GM23338 (cell line): Measurements from ENCODE around the gene SGMS2. TPM values are rescaled to one million over a fixed set of nuclear protein-coding genes. Genes with fewer than 3 reads are reported as not detected.

ENCODE experiments used
- ATAC-seq: fragments of 200-7000 bp; cut with Tn5 transposase; 3 replicates; pipeline ENCODE4 v1.9.1; 2020
- DNase-seq: peaks from one replicate; pipeline ENCODE4 v3.0.0-alpha.2; 2015; ENCODE audit warnings: low spot score
- H2AFZ ChIP-seq: fragments of 200-600 bp; sonication (generic); 2 replicates; pipeline ENCODE4 v1.8.0; 2016; ENCODE audit warnings: antibody characterized with exemption, mild to moderate bottlenecking, moderate library complexity
- H3F3A ChIP-seq: fragments of 200-600 bp; sonication (generic); replicated peaks from 2 replicates; pipeline ENCODE4 v1.8.0; 2017; ENCODE audit warnings: antibody characterized with exemption, mixed run types, low read depth
- H3K27ac ChIP-seq: fragments of 200-600 bp; sonication (generic); 2 replicates; pipeline ENCODE4 v1.6.1; 2016; ENCODE audit warnings: low read depth
- H3K27me3 ChIP-seq: fragments of 200-600 bp; sonication (generic); 2 replicates; pipeline ENCODE4 v1.8.0; 2016; ENCODE audit warnings: mild to moderate bottlenecking, mixed run types, moderate library complexity; ENCODE audit not compliant: insufficient read depth
- H3K36me3 ChIP-seq: fragments of 200-600 bp; sonication (generic); 2 replicates; pipeline ENCODE4 v1.8.0; 2016; ENCODE audit warnings: mild to moderate bottlenecking; ENCODE audit not compliant: insufficient read depth
- H3K4me1 ChIP-seq: fragments of 200-600 bp; sonication (generic); 2 replicates; pipeline ENCODE4 v1.8.0; 2016; ENCODE audit warnings: mild to moderate bottlenecking, moderate library complexity; ENCODE audit not compliant: insufficient read depth
- H3K4me2 ChIP-seq: fragments of 200-600 bp; sonication (generic); 2 replicates; pipeline ENCODE4 v1.7.1; 2017; ENCODE audit warnings: mixed run types
- H3K4me3 ChIP-seq: fragments of 200-600 bp; sonication (generic); 2 replicates; pipeline ENCODE4 v1.6.1; 2016; ENCODE audit warnings: mixed run types
- H3K79me2 ChIP-seq: fragments of 200-600 bp; sonication (generic); replicated peaks from 2 replicates; pipeline ENCODE4 v1.8.0; 2017; ENCODE audit warnings: mild to moderate bottlenecking; ENCODE audit not compliant: insufficient read depth
- H3K9me2 ChIP-seq: fragments of 200-600 bp; sonication (generic); 2 replicates; pipeline ENCODE4 v1.8.0; 2017; ENCODE audit not compliant: insufficient read depth
- H4K20me1 ChIP-seq: fragments of 200-600 bp; sonication (generic); replicated peaks from 2 replicates; pipeline ENCODE4 v1.8.0; 2017; ENCODE audit warnings: mild to moderate bottlenecking; ENCODE audit not compliant: insufficient read depth
- H3K27ac Mint-ChIP-seq: 2 replicates; pipeline ENCODE4 v1.8.0; 2020; ENCODE audit warnings: inconsistent platforms, mild to moderate bottlenecking, moderate library complexity, mixed read lengths
- H3K27me3 Mint-ChIP-seq: 3 replicates; pipeline ENCODE4 v1.8.0; 2022; ENCODE audit warnings: low read depth, mild to moderate bottlenecking, moderate library complexity, mixed read lengths, inconsistent platforms; ENCODE audit not compliant: insufficient read depth, poor library complexity
- H3K36me3 Mint-ChIP-seq: 3 replicates; pipeline ENCODE4 v1.8.0; 2021; ENCODE audit warnings: low read depth, mild to moderate bottlenecking, inconsistent platforms, moderate library complexity, mixed read lengths
- H3K4me1 Mint-ChIP-seq: 3 replicates; pipeline ENCODE4 v1.8.0; 2020; ENCODE audit warnings: mild to moderate bottlenecking, inconsistent platforms, mixed read lengths
- H3K4me3 Mint-ChIP-seq: 3 replicates; pipeline ENCODE4 v1.8.0; 2021; ENCODE audit warnings: moderate library complexity, mild to moderate bottlenecking, inconsistent platforms, mixed read lengths
- H3K9me3 Mint-ChIP-seq: 3 replicates; pipeline ENCODE4 v1.8.0; 2020; ENCODE audit warnings: moderate library complexity, mild to moderate bottlenecking, inconsistent platforms, mixed read lengths
- CREB1 ChIP-seq: fragments of 250-450 bp; sonication (Bioruptor Pico); IDR thresholded peaks from 2 replicates; pipeline ENCODE4 v1.5.0; 2020; ENCODE audit warnings: low read depth, mild to moderate bottlenecking, moderate library complexity
- CTCF ChIP-seq, 2 experiments: fragments of 200-600 bp in 1 of 2; sonication (generic) in 1 of 2; conservative IDR thresholded peaks; 2 replicates each; pipeline versions ENCODE4 v1.5.1 to v1.6.1; 2016 to 2017; ENCODE audit warnings: antibody characterized with exemption in 2 of 2, low read depth in 2 of 2, mild to moderate bottlenecking in 2 of 2, moderate library complexity in 1 of 2
- ETS1 ChIP-seq: IDR thresholded peaks from 2 replicates; pipeline ENCODE4 v1.6.1; 2016; ENCODE audit warnings: antibody characterized with exemption
- EZH2 ChIP-seq: fragments of 200-600 bp; sonication (generic); IDR thresholded peaks from one replicate; pipeline ENCODE4 v1.8.0; 2017; ENCODE audit warnings: antibody characterized with exemption, mild to moderate bottlenecking, low read depth; ENCODE audit not compliant: unreplicated experiment
- EZH2phosphoT487 ChIP-seq: fragments of 200-600 bp; sonication (generic); IDR thresholded peaks from one replicate; pipeline ENCODE4 v1.8.1; 2018; ENCODE audit warnings: antibody characterized with exemption; ENCODE audit not compliant: unreplicated experiment
- JUNB ChIP-seq: IDR thresholded peaks from one replicate; pipeline ENCODE4 v1.6.1; 2016; ENCODE audit warnings: antibody characterized with exemption; ENCODE audit not compliant: unreplicated experiment
- NANOG ChIP-seq: IDR thresholded peaks from 2 replicates; pipeline ENCODE4 v1.6.1; 2016; ENCODE audit warnings: antibody characterized with exemption, borderline replicate concordance
- POLR2AphosphoS5 ChIP-seq: IDR thresholded peaks from 2 replicates; pipeline ENCODE4 v1.6.1; 2016; ENCODE audit warnings: antibody characterized with exemption, low read depth
- REST ChIP-seq: IDR thresholded peaks from one replicate; pipeline ENCODE4 v1.6.1; 2018; ENCODE audit warnings: antibody characterized with exemption; ENCODE audit not compliant: unreplicated experiment
- STAT1 ChIP-seq: IDR thresholded peaks from one replicate; pipeline ENCODE4 v1.6.1; 2016; ENCODE audit warnings: antibody characterized with exemption; ENCODE audit not compliant: unreplicated experiment
- ZNF114 ChIP-seq: fragments of 250-450 bp; sonication (Bioruptor Pico); IDR thresholded peaks from 2 replicates; pipeline ENCODE4 v1.5.0; 2020; ENCODE audit warnings: mild to moderate bottlenecking, moderate library complexity
- ZNF331 ChIP-seq: fragments of 250-450 bp; sonication (Bioruptor Pico); IDR thresholded peaks from 2 replicates; pipeline ENCODE4 v1.5.0; 2020; ENCODE audit warnings: low read depth, mild to moderate bottlenecking, moderate library complexity
- ZNF462 ChIP-seq: fragments of 250-450 bp; sonication (Bioruptor Pico); IDR thresholded peaks from 2 replicates; pipeline ENCODE4 v1.5.0; 2020; ENCODE audit warnings: mild to moderate bottlenecking, moderate library complexity
- polyA plus RNA-seq: library from polyadenylated mRNA; unstranded; fragments of >200 nt; fragmentation: Nextera tagmentation; extraction: Ambion mirVana; gene quantifications from 2 replicates; pipeline ENCODE4 v1.2.1, GENCODE V29; 2016
- total RNA-seq: library from RNA; depleted of rRNA; stranded (reverse); fragments of >200 nt; shearing (Covaris generic); gene quantifications from 2 replicates; pipeline ENCODE4 v1.2.3, GENCODE V29; 2014

SGMS2 gene
- total and polyA plus RNA-seq, 2 experiments from 2014 or later: 0.35 to 1.1 TPM

GRCh38 chr4:107877361-107877760, 52.6 kb downstream of the SGMS2 start:
- H3K9me3 Mint-ChIP-seq: peaks cover 7% of the 10 kb centered on the region; the same call in 1 of the 3 replicates
- Histone ChIP-seq H3F3A (no peaks in the 10 kb centered on the region), H3K4me1 (no peaks in the 10 kb centered on the region), H4K20me1 (no peaks in the 10 kb centered on the region), H3K4me2 (no peak overlapping the region), H3K36me3 (no peaks in the 10 kb centered on the region), H3K4me3 (no peak overlapping the region), H3K79me2 (no peaks in the 10 kb centered on the region), H2AFZ (no peak overlapping the region), H3K27ac (no peak overlapping the region), H3K27me3 (no peaks in the 10 kb centered on the region), H3K9me2 (0 out of 2 replicates have a peak, but pooled peaks cover 3% of the 10 kb centered on the region)
- DNase-seq (no peak), ATAC-seq (no peak)
- no peak overlapping the region for H3K4me3 Mint-ChIP-seq
- H3K4me1 Mint-ChIP-seq: no peaks in the 10 kb centered on the region
- H3K36me3 Mint-ChIP-seq: peaks cover 9% of the 10 kb centered on the region; the same call in 2 of the 3 replicates
- TF ChIP-seq ZNF114 (CRISPR knock-in tag) (no peak), REST (no peak), EZH2phosphoT487 (no peak), NANOG (no peak), EZH2 (no peak), POLR2AphosphoS5 (no peak), CREB1 (CRISPR knock-in tag) (no peak), ZNF331 (CRISPR knock-in tag) (no peak), JUNB (no peak), ZNF462 (CRISPR knock-in tag) (no peak), CTCF (conservative IDR thresholded peaks at IDR 0.05; ENCODE audit: low read depth in 2 of 2) (no peak), ETS1 (no peak), STAT1 (no peak)
- no peaks in the 10 kb centered on the region for H3K27me3 Mint-ChIP-seq
- H3K27ac Mint-ChIP-seq: no peak overlapping the region
